ENCODE data around the gene CCDC15.

The CCDC15 gene

DNA sequence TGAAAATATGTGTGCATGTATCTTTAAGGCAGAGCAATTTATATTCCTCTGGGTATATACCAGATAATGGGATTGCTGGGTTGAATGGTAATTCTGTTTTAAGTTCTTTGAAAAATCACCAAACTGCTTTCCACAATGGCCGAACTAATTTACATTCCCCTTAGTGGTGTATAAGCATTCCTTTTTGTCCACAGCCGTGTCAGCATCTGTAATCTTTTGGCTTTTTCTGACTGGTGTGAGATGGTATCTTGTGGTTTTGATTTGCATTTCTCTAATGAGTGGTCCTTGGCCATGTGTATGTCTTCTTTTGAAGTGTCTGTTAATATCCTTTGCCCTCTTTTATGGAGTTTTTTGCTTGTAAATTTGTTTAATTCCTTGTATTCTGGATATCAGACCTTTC is 24.3 kb downstream of the CCDC15 start (continued):
- TF ChIP-seq GLIS1 (tag by site-specific recombination; IDR thresholded peaks at IDR 0.05) (no peak), ZFP69B (tag by site-specific recombination; IDR thresholded peaks at IDR 0.05) (no peak), ZNF223 (tag by site-specific recombination; IDR thresholded peaks at IDR 0.05) (no peak), MYNN (tag by site-specific recombination; IDR thresholded peaks at IDR 0.05; ENCODE audit: borderline replicate concordance) (no peak), ZNF175 (tag by site-specific recombination; IDR thresholded peaks at IDR 0.05) (no peak), ZNF830 (tag by site-specific recombination; IDR thresholded peaks at IDR 0.05; ENCODE audit: low read depth) (no peak), KLF1 (tag by site-specific recombination; IDR thresholded peaks at IDR 0.05) (no peak)
- TF ChIP-seq, protein P1, sequence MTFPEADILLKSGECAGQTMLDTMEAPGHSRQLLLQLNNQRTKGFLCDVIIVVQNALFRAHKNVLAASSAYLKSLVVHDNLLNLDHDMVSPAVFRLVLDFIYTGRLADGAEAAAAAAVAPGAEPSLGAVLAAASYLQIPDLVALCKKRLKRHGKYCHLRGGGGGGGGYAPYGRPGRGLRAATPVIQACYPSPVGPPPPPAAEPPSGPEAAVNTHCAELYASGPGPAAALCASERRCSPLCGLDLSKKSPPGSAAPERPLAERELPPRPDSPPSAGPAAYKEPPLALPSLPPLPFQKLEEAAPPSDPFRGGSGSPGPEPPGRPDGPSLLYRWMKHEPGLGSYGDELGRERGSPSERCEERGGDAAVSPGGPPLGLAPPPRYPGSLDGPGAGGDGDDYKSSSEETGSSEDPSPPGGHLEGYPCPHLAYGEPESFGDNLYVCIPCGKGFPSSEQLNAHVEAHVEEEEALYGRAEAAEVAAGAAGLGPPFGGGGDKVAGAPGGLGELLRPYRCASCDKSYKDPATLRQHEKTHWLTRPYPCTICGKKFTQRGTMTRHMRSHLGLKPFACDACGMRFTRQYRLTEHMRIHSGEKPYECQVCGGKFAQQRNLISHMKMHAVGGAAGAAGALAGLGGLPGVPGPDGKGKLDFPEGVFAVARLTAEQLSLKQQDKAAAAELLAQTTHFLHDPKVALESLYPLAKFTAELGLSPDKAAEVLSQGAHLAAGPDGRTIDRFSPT (tag by site-specific recombination; IDR thresholded peaks at IDR 0.05), result no peak

DNA sequence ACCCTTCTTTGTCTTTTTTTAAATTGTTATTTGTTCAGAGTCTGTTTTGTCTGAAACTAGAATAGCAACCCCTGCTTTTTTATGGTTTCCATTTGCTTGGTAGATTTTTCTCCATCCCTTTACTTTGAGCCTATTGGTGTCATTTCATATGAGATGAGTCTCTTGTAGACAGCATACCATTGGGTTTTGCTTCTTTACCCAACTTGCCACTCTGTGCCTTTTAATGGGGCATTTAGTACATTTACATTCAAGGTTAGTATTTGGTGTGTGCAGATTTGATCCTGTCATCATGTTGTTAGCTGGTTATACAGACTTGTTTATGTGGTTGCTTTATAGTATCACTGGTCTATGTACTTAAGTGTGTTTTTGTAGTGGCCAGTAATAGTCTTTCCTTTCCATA is 28.0 kb downstream of the CCDC15 start:
- POLR2A ChIA-PET, result no interaction called here
- Histone ChIP-seq H3K27ac (ENCODE audit: extremely low read depth, low read depth, low read length) (no peak overlapping the region), H3K36me3 (ENCODE audit: control insufficient read depth in 2 of 2, insufficient read depth in 1 of 2, low read length in 2 of 2) (peaks cover 0 to 30% of the 10 kb centered on the region in 2 experiments; a peak in 1 of 3 replicates), H3K4me1 (ENCODE audit: control insufficient read depth, insufficient read depth, low read length) (no peaks in the 10 kb centered on the region), H3K4me3 (ENCODE audit: low read depth, low read length) (no peak overlapping the region), H3K9me3 (ENCODE audit: control insufficient read depth, insufficient read depth, low read depth, low read length) (no peaks in the 10 kb centered on the region)
- peak; percentile 73; the same call in 1 of the 2 replicates for TF ChIP-seq TRIM28 (IDR thresholded peaks at IDR 0.05; ENCODE audit: borderline replicate concordance, low read length)
- TF ChIP-seq SETDB1 (IDR thresholded peaks at IDR 0.05; ENCODE audit: insufficient read length, low read length), result peak; percentile 58
- TF ChIP-seq ZNF404 (tag by site-specific recombination; IDR thresholded peaks at IDR 0.05), result no peak
- CTCF ChIA-PET, result no interaction called here

DNA sequence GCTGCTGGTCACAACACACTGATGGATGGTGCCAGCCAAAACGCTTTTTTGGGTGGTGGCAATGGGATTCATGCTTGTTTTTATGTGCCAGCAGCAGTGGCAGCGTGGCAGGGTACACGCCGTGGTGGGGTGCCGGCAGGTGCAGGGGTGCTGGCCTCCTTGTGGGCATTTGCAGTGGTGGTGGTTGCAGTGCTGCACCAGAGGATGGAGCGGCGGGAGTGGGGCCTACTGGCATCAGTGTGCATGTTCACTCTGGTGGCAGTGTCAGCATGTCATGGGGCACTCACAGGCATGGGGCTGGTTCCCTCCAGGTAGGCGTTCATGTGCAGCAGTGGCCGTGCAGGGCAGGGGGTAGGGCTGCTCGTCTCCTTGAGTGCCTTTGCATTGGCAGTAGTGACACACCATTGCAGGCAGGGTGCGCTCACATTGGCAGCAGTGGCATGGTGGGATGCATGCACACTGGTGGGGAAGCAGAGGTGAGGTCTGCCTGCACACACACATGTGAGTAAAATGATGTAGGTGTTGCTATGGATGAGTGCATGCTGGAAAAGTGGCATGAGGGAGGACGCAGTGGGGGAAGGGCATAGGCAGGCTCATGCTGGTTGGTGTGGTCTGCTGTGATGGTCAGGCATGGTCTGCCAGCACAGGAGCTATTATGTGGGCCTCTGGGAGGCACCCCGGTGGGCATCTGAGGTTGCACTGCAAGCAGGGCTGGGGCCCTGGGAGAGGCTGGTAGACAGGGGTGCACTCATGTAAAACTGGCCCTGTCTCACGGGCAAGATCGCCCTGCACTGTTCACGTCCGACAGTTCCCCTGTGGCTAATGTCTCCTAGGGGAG is 29.9 kb downstream of the CCDC15 start:
- H3K4me1 ChIP-seq (ENCODE audit: control insufficient read depth, insufficient read depth, low read length), result no peaks in the 10 kb centered on the region
- H3K9me3 ChIP-seq (ENCODE audit: control insufficient read depth, insufficient read depth, low read depth, low read length), result no peaks in the 10 kb centered on the region
- peaks cover 0 to 43% of the 10 kb centered on the region in 2 experiments; a peak in 1 of 3 replicates for H3K36me3 ChIP-seq (ENCODE audit: control insufficient read depth in 2 of 2, insufficient read depth in 1 of 2, low read length in 2 of 2)
- POLR2A ChIA-PET, result no interaction called here
- CTCF ChIA-PET, result interaction anchor here (0.7 to 2.1 kb wide), 2 partner anchors 103 to 158 kb away, joined by 3 to 4 read pairs; no protein-coding TSS in a partner anchor
- H3K4me3 ChIP-seq (ENCODE audit: low read depth, low read length), result no peak overlapping the region
- no peak overlapping the region for H3K27ac ChIP-seq (ENCODE audit: extremely low read depth, low read depth, low read length)
- TF ChIP-seq HOXC10 (CRISPR knock-in tag; IDR thresholded peaks at IDR 0.05), result no peak
- no peak for TF ChIP-seq KLF7 (tag by site-specific recombination; IDR thresholded peaks at IDR 0.05; ENCODE audit: borderline replicate concordance)
- TF ChIP-seq, protein P2, sequence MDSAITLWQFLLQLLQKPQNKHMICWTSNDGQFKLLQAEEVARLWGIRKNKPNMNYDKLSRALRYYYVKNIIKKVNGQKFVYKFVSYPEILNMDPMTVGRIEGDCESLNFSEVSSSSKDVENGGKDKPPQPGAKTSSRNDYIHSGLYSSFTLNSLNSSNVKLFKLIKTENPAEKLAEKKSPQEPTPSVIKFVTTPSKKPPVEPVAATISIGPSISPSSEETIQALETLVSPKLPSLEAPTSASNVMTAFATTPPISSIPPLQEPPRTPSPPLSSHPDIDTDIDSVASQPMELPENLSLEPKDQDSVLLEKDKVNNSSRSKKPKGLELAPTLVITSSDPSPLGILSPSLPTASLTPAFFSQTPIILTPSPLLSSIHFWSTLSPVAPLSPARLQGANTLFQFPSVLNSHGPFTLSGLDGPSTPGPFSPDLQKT (IDR thresholded peaks at IDR 0.05; ENCODE audit: borderline replicate concordance, low read depth, low read length), result no peak
- no peak for TF ChIP-seq ZNF24 (tag by site-specific recombination; IDR thresholded peaks at IDR 0.05)
- TF ChIP-seq, protein P3, sequence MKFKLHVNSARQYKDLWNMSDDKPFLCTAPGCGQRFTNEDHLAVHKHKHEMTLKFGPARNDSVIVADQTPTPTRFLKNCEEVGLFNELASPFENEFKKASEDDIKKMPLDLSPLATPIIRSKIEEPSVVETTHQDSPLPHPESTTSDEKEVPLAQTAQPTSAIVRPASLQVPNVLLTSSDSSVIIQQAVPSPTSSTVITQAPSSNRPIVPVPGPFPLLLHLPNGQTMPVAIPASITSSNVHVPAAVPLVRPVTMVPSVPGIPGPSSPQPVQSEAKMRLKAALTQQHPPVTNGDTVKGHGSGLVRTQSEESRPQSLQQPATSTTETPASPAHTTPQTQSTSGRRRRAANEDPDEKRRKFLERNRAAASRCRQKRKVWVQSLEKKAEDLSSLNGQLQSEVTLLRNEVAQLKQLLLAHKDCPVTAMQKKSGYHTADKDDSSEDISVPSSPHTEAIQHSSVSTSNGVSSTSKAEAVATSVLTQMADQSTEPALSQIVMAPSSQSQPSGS (tag by site-specific recombination; IDR thresholded peaks at IDR 0.05; ENCODE audit: low read depth), result no peak
- TF ChIP-seq, protein P4, sequence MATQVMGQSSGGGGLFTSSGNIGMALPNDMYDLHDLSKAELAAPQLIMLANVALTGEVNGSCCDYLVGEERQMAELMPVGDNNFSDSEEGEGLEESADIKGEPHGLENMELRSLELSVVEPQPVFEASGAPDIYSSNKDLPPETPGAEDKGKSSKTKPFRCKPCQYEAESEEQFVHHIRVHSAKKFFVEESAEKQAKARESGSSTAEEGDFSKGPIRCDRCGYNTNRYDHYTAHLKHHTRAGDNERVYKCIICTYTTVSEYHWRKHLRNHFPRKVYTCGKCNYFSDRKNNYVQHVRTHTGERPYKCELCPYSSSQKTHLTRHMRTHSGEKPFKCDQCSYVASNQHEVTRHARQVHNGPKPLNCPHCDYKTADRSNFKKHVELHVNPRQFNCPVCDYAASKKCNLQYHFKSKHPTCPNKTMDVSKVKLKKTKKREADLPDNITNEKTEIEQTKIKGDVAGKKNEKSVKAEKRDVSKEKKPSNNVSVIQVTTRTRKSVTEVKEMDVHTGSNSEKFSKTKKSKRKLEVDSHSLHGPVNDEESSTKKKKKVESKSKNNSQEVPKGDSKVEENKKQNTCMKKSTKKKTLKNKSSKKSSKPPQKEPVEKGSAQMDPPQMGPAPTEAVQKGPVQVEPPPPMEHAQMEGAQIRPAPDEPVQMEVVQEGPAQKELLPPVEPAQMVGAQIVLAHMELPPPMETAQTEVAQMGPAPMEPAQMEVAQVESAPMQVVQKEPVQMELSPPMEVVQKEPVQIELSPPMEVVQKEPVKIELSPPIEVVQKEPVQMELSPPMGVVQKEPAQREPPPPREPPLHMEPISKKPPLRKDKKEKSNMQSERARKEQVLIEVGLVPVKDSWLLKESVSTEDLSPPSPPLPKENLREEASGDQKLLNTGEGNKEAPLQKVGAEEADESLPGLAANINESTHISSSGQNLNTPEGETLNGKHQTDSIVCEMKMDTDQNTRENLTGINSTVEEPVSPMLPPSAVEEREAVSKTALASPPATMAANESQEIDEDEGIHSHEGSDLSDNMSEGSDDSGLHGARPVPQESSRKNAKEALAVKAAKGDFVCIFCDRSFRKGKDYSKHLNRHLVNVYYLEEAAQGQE (tag by site-specific recombination; IDR thresholded peaks at IDR 0.05), result no peak
- TF ChIP-seq ZNF140 (tag by site-specific recombination; IDR thresholded peaks at IDR 0.05), result no peak
- TF ChIP-seq SP7 (tag by site-specific recombination; IDR thresholded peaks at IDR 0.05), result no peak
- no peak for TF ChIP-seq SALL2 (tag by site-specific recombination; IDR thresholded peaks at IDR 0.05; ENCODE audit: borderline replicate concordance)
- TF ChIP-seq ZNF585B (tag by site-specific recombination; IDR thresholded peaks at IDR 0.05), result no peak
- TF ChIP-seq, protein P5, sequence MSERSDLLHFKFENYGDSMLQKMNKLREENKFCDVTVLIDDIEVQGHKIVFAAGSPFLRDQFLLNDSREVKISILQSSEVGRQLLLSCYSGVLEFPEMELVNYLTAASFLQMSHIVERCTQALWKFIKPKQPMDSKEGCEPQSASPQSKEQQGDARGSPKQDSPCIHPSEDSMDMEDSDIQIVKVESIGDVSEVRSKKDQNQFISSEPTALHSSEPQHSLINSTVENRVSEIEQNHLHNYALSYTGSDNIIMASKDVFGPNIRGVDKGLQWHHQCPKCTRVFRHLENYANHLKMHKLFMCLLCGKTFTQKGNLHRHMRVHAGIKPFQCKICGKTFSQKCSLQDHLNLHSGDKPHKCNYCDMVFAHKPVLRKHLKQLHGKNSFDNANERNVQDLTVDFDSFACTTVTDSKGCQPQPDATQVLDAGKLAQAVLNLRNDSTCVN (tag by site-specific recombination; optimal IDR thresholded peaks at IDR 0.05), result no peak

Data from HEK293 (cell line).